Frontal cortex (tissue), 4 donors: Measurements from ENCODE around the gene SLC17A4. TPM values are rescaled to one million over a fixed set of nuclear protein-coding genes. Genes with fewer than 3 reads are reported as not detected.

Source experiments
- DNase-seq, 2 donors: peaks; one replicate each; pipeline ENCODE4 v3.0.0; 2012; ENCODE audit warnings: low spot score in 2 of 2
- FAIRE-seq: peaks from 2 replicates; lab custom pipeline; 2012; peaks lifted over from hg19 to GRCh38; lab: Jason Lieb, UNC
- total RNA-seq: library from RNA; depleted of rRNA; stranded (reverse); fragments of >200 nt; gene quantifications from one replicate; pipeline ENCODE4 v1.2.3, GENCODE V29; 2014
- donor health status: control.
- donor health status: control.
- donor health status: control.

SLC17A4 gene, protein sequence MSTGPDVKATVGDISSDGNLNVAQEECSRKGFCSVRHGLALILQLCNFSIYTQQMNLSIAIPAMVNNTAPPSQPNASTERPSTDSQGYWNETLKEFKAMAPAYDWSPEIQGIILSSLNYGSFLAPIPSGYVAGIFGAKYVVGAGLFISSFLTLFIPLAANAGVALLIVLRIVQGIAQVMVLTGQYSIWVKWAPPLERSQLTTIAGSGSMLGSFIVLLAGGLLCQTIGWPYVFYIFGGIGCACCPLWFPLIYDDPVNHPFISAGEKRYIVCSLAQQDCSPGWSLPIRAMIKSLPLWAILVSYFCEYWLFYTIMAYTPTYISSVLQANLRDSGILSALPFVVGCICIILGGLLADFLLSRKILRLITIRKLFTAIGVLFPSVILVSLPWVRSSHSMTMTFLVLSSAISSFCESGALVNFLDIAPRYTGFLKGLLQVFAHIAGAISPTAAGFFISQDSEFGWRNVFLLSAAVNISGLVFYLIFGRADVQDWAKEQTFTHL
- total RNA-seq = under 0.01 TPM

DNA sequence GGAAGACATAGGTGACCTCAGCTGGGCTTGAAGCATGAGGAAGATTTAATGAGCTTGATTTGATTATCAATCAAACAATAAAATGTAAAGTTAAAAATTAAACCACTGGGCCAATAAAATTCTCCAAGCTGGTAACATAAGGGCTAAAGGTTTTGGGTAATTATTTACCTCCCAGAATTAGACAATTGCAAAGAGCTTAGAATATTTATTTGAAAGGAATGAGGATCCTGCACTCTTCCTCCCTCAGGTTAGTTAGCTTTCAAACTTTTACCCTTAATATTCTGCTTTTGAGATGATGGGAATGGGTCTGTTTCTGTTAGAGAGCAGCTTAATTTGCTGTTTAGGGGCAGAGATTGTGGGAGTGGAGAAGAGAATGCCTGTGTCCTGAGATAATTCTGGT lies at the start of gene SLC17A4:
Gene SLC17A4, plus strand, starts transcription at position 208 of the 400 bp plus-strand sequence. CDS start 7,221 bp downstream, outside the sequence.
- DNase-seq (no peak), FAIRE-seq (no peak)

DNA sequence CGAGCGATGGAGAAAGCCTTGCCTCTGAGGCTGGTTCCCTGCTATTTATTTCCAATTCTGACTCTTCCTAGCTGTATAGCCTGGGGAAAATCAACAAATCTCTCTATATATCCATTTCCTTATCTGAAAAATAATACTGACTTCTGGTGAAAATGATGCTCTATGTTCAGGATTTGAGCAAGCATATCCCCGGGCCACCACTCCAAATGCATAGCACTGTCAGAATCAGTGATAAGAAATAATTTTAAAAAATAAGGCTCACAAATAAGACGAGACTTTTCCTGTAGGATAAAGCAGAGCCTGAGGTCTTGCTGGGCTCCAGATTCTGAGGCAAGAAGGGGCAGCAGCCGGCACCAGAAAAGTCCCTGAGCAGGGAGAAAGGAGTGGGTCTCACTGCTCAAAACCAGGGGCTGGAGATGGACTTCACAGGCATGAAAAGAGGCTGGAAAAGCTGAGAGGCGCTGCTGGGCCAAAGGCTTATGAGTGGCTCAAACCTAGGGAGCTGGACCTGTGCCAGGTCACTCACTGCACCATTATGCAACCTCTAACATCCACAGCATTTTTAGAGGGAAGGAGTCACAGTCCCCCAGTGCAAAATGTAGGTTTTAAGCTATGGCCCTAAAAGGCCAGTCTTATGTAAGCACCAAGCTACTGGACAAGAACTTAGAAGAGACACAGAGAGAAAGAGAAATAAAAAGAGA lies 48.1 kb upstream of the SLC17A4 start:
- no peak for FAIRE-seq
- no peak for DNase-seq

DNA sequence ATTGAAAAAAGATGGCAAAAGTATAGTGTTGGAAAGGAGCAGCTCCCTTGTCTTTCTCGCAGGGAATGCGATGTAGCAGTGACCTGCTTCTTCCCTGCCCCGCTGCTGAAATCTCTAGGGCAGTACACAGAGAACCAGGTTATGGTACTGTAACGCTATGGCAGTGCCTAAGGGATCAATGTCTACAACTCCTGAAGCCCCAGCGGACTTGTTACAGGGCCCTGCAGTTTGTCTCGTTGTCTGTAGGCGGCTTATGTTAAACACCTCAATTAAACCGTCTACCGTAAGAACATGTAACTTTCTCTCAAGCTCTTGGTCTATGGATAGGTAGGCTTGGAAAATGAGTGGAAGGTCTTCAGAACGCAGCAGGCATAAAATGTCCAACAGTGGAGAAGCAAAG lies 44.8 kb upstream of the SLC17A4 start:
- no peak for FAIRE-seq
- DNase-seq = no peak

DNA sequence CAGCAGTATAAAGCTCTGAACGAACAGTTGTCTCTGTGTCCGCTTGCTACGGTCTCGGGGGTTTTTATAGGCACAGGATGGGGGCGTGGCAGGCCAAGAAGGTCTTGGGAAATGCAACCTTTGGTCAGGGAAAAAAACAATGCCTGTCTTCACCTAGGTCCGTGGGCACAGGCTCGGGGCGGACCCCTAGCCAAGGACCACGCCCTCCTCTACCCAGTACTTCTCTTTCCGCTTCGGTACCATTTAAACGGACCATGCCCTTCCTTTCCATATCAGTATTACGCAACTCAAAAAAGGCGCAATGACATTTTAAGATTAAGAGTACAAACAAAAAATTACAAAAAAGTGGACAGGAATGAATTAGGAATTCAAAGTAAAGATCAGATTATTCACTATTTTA lies 44.3 kb upstream of the SLC17A4 start:
- DNase-seq = no peak
- FAIRE-seq = no peak

DNA sequence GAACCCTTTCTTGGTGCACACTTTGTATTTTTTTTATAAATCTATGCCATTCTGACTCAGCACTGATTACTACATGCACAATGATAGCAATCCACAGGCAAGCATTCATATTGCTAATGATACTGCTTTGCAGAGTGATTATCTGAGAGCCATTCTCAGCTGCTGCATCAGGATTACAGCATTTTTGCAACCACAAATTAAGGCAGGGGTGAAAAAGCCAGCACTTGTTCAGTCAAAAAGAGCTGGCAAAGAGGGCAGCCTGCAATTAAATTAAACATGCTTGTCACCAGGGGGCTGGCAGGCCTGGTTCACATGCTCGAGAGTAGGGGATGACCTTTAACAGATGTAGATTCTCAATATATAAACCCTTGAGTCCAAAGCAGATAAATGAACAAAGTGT lies 40.7 kb upstream of the SLC17A4 start:
- no peak for DNase-seq
- no peak for FAIRE-seq

DNA sequence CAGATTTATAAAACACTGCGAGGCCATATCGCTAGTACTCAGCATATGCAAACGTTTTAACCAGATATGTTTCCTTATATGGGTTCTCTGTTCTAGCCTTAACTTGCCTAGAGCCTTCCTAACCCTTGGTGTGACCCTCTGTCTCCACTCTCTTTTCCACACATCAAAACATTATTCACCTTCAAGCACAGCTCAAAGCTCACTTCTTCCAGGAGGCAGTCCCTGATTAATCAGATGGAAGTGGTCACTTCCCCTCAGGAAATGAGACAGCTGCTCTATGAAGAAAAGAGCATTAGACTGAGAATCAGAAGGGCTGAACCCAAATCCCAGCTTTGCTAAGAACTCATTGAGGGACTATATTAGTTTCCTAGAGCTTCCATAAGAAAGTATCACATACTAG lies 39.8 kb upstream of the SLC17A4 start:
- no peak for FAIRE-seq

DNA sequence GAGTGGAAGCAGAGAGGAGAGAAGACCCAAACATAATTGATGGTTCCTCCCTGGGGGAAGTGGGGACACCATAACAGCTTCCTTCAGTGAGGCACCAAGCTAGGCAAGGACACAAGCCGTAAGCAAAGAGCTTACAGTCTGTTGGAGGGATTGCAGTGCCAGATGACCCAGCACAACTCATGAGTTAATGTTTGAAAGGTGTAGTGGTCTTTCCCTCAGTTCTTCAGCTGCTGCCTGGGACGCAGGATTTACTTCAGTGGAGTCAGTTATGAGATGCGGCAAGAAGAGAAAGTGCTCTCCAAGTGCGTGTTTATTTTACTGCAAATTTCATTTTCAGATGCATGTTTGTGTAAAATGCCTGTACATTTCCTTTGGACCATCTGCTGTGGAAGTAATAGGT lies 38.7 kb upstream of the SLC17A4 start:
- FAIRE-seq (no peak), DNase-seq (no peak)

More for the DNA sequence above, 39.8 kb upstream of the SLC17A4 start:
- DNase-seq = no peak

DNA sequence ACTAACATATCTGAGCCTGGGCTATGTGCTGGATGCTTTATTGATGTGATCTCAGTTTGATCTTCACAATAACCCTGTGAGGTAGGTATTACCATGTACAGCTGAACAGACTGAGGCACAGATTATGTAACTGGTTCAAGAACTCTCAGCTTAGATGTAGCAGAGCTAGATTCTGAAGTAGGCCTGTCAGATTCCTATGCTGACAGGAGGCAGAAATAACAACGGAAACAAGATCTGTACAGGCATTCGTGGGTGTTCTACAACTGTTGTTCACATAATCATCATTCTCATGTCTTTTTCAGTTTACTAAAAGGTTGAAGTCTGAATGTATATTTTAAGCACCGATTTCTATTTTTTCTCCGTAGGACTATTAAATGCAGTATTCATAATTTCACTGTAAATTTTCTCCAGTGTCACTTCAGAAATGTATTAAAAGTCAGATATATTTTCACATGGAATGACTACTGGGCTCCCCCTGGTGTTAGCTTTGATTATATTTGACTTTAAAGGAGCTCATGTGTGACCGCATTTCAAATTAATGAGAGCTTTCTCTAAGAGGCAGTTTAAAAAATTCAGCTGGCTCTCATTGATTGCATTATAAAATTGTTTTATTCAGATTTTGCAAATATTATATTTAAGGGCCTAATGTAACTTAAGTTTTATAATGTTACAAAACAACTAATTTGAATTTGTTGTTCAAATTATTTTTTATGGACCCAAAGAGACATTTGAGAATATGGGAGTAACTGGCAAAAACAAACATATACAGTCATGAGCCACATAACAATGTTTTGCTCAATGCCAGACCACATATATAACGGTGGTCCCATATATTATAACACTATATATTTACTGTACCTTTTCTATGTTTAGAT lies 36.4 kb upstream of the SLC17A4 start:
- FAIRE-seq (peak; percentile 61), DNase-seq (no peak)

DNA sequence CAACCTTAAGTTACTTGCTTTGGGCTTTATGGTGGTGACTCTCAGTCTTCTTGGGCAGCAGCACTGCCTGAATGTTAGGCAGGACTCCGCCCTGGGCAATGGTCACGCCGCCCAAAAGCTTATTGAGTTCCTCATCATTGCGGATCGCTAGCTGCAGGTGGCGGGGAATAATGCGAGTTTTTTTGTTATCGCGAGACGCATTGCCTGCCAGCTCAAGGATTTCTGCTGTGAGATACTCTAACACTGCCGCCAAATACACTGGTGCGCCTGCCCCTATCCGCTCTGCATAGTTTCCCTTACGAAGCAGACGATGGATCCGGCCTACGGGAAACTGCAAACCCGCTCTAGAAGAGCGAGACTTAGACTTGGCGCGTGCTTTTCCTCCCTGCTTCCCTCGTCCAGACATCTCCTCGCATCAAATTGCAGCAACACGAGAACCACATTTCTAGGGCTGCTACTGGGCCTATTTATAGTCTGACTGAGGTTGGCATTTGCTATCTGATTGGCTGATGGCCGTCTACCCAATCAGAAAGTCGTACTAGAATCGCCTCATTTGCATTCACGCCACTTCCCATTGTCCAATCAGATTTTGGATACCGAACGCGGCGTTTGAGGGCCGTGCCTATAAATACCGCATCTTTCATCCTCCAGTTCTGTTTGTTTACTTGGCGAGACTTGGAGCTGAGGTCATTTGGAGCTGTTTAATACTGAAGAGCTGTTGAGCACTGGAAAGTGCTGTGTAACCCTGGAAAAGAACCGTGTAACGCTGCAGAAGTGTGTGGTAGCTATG lies 28.2 kb upstream of the SLC17A4 start:
- DNase-seq (no peak), FAIRE-seq (no peak)

DNA sequence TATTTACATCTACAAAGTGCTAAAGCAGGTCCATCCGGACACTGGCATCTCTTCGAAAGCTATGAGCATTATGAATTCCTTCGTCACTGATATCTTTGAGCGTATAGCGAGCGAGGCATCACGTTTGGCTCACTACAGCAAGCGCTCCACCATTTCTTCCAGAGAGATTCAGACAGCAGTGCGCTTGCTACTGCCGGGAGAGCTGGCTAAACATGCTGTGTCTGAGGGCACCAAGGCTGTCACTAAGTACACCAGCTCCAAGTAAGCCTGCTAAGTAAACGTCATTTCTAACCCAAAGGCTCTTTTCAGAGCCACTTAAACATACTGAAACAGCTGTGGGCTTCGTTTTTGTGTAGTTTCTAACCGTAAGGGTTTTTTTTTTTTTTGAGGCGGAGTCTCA lies 27.5 kb upstream of the SLC17A4 start:
- FAIRE-seq (no peak), DNase-seq (no peak)

DNA sequence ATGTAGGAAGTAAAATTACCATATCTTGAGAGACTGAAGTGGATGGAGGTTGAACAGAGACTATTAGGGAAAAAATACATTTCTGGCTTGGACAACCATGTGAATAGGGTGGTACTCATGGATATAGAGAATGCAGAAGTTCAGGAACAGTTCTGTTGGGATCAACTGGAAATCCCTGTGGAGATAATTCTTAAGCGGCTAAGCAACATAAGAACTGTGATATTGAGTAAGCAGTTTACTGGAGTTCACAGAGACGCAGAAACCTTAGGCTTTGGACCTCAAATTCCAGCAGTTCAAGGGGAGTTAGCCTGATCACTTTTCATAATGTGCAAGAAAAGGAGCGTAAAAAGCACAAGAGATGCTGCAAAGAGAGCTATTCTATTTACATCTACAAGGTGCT lies 23.6 kb upstream of the SLC17A4 start:
- DNase-seq (no peak), FAIRE-seq (no peak)

DNA sequence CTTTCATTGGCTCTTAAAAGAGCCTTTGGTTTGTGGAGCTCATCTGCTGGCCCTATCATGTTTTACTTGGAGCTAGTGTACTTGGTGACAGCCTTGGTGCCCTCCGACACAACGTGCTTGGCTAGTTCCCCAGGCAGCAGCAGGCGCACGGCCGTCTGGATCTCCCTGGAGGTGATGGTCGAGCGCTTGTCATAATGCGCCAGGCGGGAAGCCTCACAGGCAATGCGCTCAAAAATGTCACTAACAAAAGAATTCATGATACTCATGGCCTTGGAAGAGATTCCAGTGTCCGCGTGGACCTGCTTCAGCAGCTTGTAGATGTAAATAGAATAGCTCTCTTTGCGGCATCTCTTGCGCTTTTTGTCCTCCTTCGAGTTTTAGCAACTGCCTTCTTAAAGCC lies 22.8 kb upstream of the SLC17A4 start:
- DNase-seq = no peak
- no peak for FAIRE-seq

DNA sequence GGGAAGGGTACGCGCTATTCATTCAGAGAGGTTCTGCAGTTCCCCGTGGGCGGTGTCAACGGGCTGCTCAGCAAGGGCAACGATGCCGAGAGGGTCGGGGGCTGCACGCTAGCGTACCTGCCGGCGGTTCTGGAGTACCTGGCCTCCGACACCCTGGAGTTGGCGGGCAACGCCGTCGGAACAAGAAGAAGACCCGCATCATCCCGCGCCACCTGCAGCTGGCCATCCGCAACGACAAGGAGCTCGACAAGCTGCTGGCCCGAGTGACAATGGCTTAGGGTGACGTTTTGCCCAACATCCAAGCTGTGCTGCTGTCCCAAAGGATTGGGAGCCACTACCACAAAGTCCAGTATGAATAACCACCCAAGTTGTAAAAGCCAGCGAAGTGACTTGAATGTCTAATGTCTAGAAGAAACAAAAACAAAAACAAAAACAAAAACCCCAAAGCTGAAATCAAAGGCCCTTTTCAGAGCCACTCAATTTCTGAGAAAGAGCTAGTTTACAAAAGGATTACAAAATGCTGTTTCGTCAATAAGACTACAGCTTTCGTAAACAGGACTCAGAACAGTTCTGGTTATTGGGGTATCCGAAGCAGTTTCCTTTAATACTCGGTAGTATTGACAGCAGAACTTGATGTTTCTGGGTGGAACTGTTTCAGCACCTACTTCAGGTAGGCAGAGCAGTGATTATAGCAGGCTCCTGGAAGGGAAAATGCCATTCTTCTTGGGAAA lies 21.9 kb upstream of the SLC17A4 start:
- FAIRE-seq (no peak), DNase-seq (no peak)

DNA sequence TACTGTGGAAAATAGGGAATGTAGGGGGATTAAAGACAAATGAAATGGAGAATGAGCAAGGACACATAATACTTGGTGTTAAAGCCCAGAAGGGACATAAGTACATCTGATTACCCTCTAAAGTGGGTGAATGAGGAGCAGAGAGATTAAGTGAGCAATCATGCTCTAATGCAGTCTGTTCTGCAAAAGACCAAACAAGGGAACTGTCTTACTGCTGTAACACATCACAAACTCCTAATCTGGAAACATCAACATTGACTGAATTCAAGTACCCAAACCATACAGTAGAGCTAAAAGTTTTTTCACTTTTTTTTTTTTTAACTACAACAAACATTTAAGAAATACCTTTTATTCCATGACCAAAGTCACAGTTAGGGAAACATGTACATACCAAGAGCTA lies 19.3 kb upstream of the SLC17A4 start:
- DNase-seq = no peak
- no peak for FAIRE-seq

DNA sequence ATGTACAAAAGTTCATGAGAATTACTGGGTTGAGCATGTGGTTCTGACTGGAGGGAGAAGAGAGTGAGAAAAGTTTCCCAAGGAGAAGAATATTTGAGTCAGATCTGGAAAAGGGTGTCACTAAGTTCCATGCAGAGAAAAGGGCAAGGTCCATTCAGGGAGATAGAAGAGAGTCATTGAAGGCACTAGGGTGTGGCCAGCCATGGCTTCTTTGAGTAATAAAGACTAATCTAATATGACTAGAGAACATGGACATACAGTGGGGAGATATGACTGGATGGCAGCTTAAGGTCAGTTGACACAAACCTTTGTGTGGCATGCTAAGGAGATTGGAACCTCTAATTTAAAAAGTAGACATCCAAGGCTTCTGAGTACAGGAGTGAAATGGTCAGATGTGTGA lies 10.7 kb upstream of the SLC17A4 start:
- FAIRE-seq (no peak), DNase-seq (no peak)

DNA sequence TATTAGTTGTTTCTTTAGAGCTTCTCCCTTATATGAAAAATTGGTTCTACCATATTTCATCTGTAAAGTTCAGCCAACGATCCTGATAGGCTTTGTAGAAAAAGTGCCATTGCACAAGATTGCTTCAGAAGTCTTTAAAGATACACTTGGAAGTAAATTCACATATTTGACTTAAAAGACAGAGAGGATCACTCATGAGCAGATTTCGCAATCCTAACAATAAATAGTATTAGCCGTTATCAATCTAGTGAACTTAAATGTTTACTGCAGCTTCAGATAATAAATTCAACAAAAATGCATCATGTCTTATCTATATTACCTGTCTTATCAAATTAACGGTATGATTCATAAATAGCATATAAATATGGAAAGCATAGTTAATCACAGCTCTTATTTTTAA lies 8.7 kb upstream of the SLC17A4 start:
- DNase-seq = no peak

DNA sequence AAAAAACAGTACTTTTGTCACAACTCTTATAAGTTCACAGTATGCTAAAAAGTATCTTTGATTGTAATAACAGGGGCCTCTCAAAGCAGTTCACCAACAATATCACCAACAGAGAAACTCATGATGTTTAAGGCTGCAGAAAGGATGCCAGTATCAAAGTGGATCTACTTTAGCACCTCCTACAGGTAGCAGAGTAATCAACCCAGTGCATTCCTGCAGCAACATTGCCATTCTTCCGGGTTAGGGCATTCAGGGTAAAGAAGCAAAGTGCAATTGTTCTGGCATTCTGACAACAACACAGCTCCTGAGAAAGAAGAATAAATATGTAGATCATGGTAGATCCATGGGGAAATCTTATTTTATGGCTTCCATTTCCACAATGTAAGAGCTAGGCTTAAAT lies 7.6 kb upstream of the SLC17A4 start:
- FAIRE-seq = no peak
- DNase-seq = no peak

More for the DNA sequence above, 8.7 kb upstream of the SLC17A4 start:
- FAIRE-seq = no peak

DNA sequence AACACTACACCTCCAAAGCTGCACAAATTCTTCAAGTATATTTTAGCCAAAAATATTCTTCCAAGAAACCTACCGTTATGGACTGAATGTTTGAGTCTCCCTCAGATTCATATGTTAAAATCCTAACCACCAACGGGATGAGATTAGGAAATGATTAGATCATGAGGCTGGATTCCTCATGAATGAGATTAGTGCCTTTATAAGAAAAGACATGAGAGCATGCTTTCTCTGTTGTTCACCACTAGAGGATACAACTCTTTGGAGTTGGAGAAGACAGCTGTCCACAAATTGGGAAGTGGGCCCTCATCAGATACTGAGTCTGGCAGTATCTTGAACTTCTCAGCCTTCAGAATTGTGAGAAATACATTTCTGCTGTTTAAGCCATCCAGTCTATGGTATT lies 7.1 kb upstream of the SLC17A4 start:
- DNase-seq (no peak), FAIRE-seq (no peak)

DNA sequence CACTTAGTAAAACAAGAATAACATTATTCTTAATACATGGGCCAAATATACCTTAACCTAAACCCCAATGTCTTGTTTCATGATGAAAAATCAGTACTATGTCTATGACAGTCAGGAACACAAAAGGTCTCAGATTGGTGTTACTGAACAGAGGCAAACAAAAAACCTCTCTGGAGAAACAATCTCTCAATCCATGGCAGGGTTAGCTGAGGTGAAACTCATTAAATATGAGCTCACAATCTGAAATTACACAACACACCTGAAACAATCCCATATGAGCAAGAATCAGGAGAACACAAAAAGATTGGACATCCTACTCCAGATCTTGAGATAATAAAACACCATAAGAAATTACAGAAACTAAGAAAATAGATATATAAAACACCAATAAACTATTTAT lies 6.5 kb upstream of the SLC17A4 start:
- FAIRE-seq = no peak
- no peak for DNase-seq
